ENCODE measurements around the gene SMYD4. TPM values are rescaled to one million over a fixed set of nuclear protein-coding genes. Genes with fewer than 3 reads are reported as not detected.
A peak's percentile ranks its signal among the peaks of the same experiment; 100 is the strongest.

SMYD4 gene
- total RNA-seq, 1 donor from 2014 or later: 24.0 TPM

- H3K9ac ChIP-seq: no peak overlapping the region
Observed at GRCh38 chr17:1871756-1872155, 42.1 kb upstream of the SMYD4 start.

GRCh38 chr17:1870592-1870991 is 40.9 kb upstream of the SMYD4 start:
- Histone ChIP-seq H3K9ac (no peak overlapping the region), H3K27ac (no peak overlapping the region), H3K4me2 (no peak overlapping the region), H3K4me1 (no peaks in the 10 kb centered on the region), H3K36me3 (peaks cover 4% of the 10 kb centered on the region), H4K20me1 (ENCODE audit: low read depth) (peaks cover 6% of the 10 kb centered on the region), H3K4me3 (no peak overlapping the region), H3F3A (ENCODE audit: low read depth) (peaks cover 3% of the 10 kb centered on the region), H3K27me3 (no peaks in the 10 kb centered on the region), H3K9me3 (ENCODE audit: low read depth) (no peaks in the 10 kb centered on the region), H2AFZ (replicated peaks) (no peak overlapping the region), H3K79me2 (ENCODE audit: low read depth) (no peaks in the 10 kb centered on the region)
- H3K9me3 Mint-ChIP-seq: no peaks in the 10 kb centered on the region
- no peak for TF ChIP-seq CTCF (IDR thresholded peaks at IDR 0.05)
- TF ChIP-seq EZH2 (IDR thresholded peaks at IDR 0.05): no peak
- no peak for TF ChIP-seq EZH2phosphoT487 (IDR thresholded peaks at IDR 0.05)
- no peaks in the 10 kb centered on the region for H3K27me3 Mint-ChIP-seq (ENCODE audit: insufficient read depth, low read depth)
- H3K4me3 Mint-ChIP-seq: no peak overlapping the region
- H3K36me3 Mint-ChIP-seq: peaks cover 15% of the 10 kb centered on the region
- no peak for DNase-seq (ENCODE audit: low spot score)
- no peak overlapping the region for H3K27ac Mint-ChIP-seq
- peaks cover 3% of the 10 kb centered on the region for H3K4me1 Mint-ChIP-seq

More at GRCh38 chr17:1871756-1872155, 42.1 kb upstream of the SMYD4 start:
- Histone ChIP-seq H3K27ac (no peak overlapping the region), H3K79me2 (ENCODE audit: low read depth) (no peaks in the 10 kb centered on the region), H4K20me1 (ENCODE audit: low read depth) (peaks cover 6% of the 10 kb centered on the region), H3K4me2 (no peak overlapping the region), H3K4me3 (no peak overlapping the region), H2AFZ (replicated peaks) (no peak overlapping the region), H3K4me1 (no peaks in the 10 kb centered on the region), H3F3A (ENCODE audit: low read depth) (peaks cover 3% of the 10 kb centered on the region), H3K36me3 (peaks cover 12% of the 10 kb centered on the region), H3K9me3 (ENCODE audit: low read depth) (no peaks in the 10 kb centered on the region), H3K27me3 (no peaks in the 10 kb centered on the region)
- peaks cover 3% of the 10 kb centered on the region for H3K4me1 Mint-ChIP-seq
- H3K36me3 Mint-ChIP-seq: peaks cover 16% of the 10 kb centered on the region
- H3K27ac Mint-ChIP-seq: no peak overlapping the region
- H3K4me3 Mint-ChIP-seq: no peak overlapping the region
- H3K9me3 Mint-ChIP-seq: no peaks in the 10 kb centered on the region
- H3K27me3 Mint-ChIP-seq (ENCODE audit: insufficient read depth, low read depth): no peaks in the 10 kb centered on the region
- no peak for DNase-seq (ENCODE audit: low spot score)
- TF ChIP-seq EZH2 (IDR thresholded peaks at IDR 0.05) (no peak), EZH2phosphoT487 (IDR thresholded peaks at IDR 0.05) (no peak), CTCF (IDR thresholded peaks at IDR 0.05) (no peak)

GRCh38 chr17:1868090-1868489 is 38.4 kb upstream of the SMYD4 start:
- Histone ChIP-seq H2AFZ (replicated peaks) (no peak overlapping the region), H3K4me1 (no peaks in the 10 kb centered on the region), H3F3A (ENCODE audit: low read depth) (peaks cover 19% of the 10 kb centered on the region), H3K27me3 (no peaks in the 10 kb centered on the region), H3K4me3 (no peak overlapping the region), H3K27ac (no peak overlapping the region), H3K36me3 (no peaks in the 10 kb centered on the region), H3K9me3 (ENCODE audit: low read depth) (no peaks in the 10 kb centered on the region), H4K20me1 (ENCODE audit: low read depth) (peaks cover 6% of the 10 kb centered on the region), H3K79me2 (ENCODE audit: low read depth) (no peaks in the 10 kb centered on the region), H3K9ac (no peak overlapping the region), H3K4me2 (no peak overlapping the region)
- no peaks in the 10 kb centered on the region for H3K27me3 Mint-ChIP-seq (ENCODE audit: insufficient read depth, low read depth)
- no peak overlapping the region for H3K4me3 Mint-ChIP-seq
- H3K27ac Mint-ChIP-seq: peak overlapping the region; percentile 23
- no peak for TF ChIP-seq EZH2phosphoT487 (IDR thresholded peaks at IDR 0.05)
- no peak for TF ChIP-seq CTCF (IDR thresholded peaks at IDR 0.05)
- no peak for TF ChIP-seq EZH2 (IDR thresholded peaks at IDR 0.05)
- H3K9me3 Mint-ChIP-seq: no peaks in the 10 kb centered on the region
- DNase-seq (ENCODE audit: low spot score): no peak
- peaks cover 3% of the 10 kb centered on the region for H3K4me1 Mint-ChIP-seq
- peaks cover 12% of the 10 kb centered on the region for H3K36me3 Mint-ChIP-seq

All from neural progenitor cell (in vitro differentiated cells).